Measurements from ENCODE around the gene SPATA31A5. TPM values are rescaled to one million over a fixed set of nuclear protein-coding genes. Genes with fewer than 3 reads are reported as not detected.
"Not testable (repeated sequence)": the region's sequence is repeated elsewhere in the genome, so short reads cannot be mapped to it uniquely, and the experiment has no call there.

SPATA31A5 gene
- total RNA-seq (not detected), total RNA-seq (0 reads per million in 29 experiments)
- not detected for total RNA-seq (2013)

DNA sequence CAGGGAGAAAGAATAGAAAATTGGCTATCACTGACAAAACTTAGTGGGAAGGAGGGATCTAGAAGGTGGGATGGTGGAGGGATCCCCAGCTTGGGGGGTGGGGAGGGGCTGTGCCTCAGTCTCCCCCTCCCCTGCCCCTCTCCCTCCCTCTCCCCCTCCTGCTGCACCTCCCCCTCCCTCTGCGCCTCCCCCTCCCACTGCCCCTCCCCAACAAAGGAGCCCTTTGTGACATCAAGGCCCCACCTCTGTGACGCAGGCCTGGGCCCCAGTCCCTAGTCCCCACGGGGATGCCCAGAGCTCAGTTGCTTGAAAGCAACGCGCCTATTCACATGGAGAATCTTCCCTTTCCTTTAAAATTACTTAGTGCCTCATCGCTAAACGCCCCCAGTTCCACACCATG is at the start of gene SPATA31A5:
Gene SPATA31A5 (plus strand): TSS at position 301 of the 400 bp plus-strand sequence. CDS start 29 bp downstream, at position 330.
- H3K27ac ChIP-seq (ENCODE audit: low read length); H3K4me1 Mint-ChIP-seq; H3K36me3 ChIP-seq (ENCODE audit: control insufficient read depth in 2 of 2, extremely low read depth in 1 of 2, insufficient read depth in 1 of 2, low read length in 1 of 2); H3K4me1 ChIP-seq (ENCODE audit: control insufficient read depth in 1 of 2, extremely low read depth in 1 of 2, insufficient read depth in 2 of 2, low read length in 2 of 2); H3K4me3 Mint-ChIP-seq; H3K27me3 ChIP-seq (replicated peaks in 1 of 2; ENCODE audit: control insufficient read depth in 2 of 2, extremely low read depth in 1 of 2, insufficient read depth in 2 of 2, low read length in 1 of 2); POLR2A ChIA-PET; H3K36me3 Mint-ChIP-seq; DNase-seq; H3K4me3 ChIP-seq (ENCODE audit: control insufficient read depth in 1 of 2, extremely low read depth in 1 of 2, low read length in 1 of 2); H3K27ac Mint-ChIP-seq; H3K9me3 Mint-ChIP-seq; H3K9me3 ChIP-seq; ATAC-seq (replicated peaks in 1 of 4); CTCF ChIA-PET; H3K27me3 Mint-ChIP-seq: not testable (repeated sequence)
- WGBS (ENCODE audit: insufficient coverage): no CpG with 5 or more reads among the region's 7 CpGs

DNA sequence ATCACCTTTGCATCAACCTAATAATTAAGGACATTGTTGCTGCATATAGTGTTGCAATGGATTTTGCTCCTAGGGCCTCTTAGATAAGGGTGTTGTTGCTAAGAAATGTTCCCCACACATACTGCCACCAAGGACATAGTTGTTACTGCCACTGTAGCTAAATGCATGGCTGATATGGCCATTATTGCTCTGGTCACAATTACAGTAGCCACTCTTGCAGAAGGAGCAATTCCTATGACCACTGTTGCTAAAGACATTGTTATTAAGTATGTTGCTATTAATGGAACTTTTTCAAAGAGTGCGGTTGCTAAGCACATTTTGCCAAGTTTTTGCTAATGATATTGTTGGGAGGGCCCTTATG is 48.8 kb downstream of the SPATA31A5 start:
- POLR2A ChIA-PET; H3K4me3 Mint-ChIP-seq; H3K27me3 ChIP-seq (replicated peaks in 1 of 2; ENCODE audit: control insufficient read depth in 2 of 2, extremely low read depth in 1 of 2, insufficient read depth in 2 of 2, low read length in 1 of 2); H3K9me3 Mint-ChIP-seq; H3K36me3 Mint-ChIP-seq; H3K4me1 ChIP-seq (ENCODE audit: control insufficient read depth in 1 of 2, extremely low read depth in 1 of 2, insufficient read depth in 2 of 2, low read length in 2 of 2); H3K27me3 Mint-ChIP-seq; CTCF ChIA-PET; H3K27ac ChIP-seq (ENCODE audit: low read length); H3K9me3 ChIP-seq; H3K4me3 ChIP-seq (ENCODE audit: control insufficient read depth in 1 of 2, extremely low read depth in 1 of 2, low read length in 1 of 2); H3K27ac Mint-ChIP-seq; H3K36me3 ChIP-seq (ENCODE audit: control insufficient read depth in 2 of 2, extremely low read depth in 1 of 2, insufficient read depth in 1 of 2, low read length in 1 of 2); ATAC-seq (replicated peaks in 1 of 4); DNase-seq; H3K4me1 Mint-ChIP-seq: not testable (repeated sequence)
- WGBS (ENCODE audit: insufficient coverage): no CpG with 5 or more reads among the region's 1 CpG

DNA sequence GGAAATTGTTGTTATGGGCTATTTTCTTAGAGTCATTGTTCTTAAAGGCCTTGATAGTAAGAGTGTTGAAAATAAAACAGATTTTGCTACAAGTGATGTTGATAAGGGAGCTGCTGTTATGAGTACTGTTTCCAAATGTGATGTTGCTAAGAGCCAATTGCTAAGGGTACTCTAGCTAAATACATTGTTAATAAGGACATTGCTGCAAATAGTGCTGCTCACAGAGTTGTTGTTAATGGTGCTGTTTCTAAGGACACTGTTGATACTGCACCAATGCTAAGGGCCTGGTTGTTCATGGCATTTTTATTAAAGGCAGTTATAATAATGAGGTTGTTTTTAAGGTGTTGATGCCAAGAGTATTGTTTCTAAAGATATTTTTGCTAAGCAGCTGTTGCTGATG is 52.2 kb downstream of the SPATA31A5 start:
- H3K9me3 ChIP-seq; CTCF ChIA-PET; H3K36me3 ChIP-seq (ENCODE audit: control insufficient read depth in 2 of 2, extremely low read depth in 1 of 2, insufficient read depth in 1 of 2, low read length in 1 of 2); H3K27ac ChIP-seq (ENCODE audit: low read length); POLR2A ChIA-PET; H3K36me3 Mint-ChIP-seq; H3K4me1 Mint-ChIP-seq; H3K4me3 Mint-ChIP-seq; H3K27me3 ChIP-seq (replicated peaks in 1 of 2; ENCODE audit: control insufficient read depth in 2 of 2, extremely low read depth in 1 of 2, insufficient read depth in 2 of 2, low read length in 1 of 2); H3K4me1 ChIP-seq (ENCODE audit: control insufficient read depth in 1 of 2, extremely low read depth in 1 of 2, insufficient read depth in 2 of 2, low read length in 2 of 2); H3K4me3 ChIP-seq (ENCODE audit: control insufficient read depth in 1 of 2, extremely low read depth in 1 of 2, low read length in 1 of 2); ATAC-seq (replicated peaks in 1 of 4); DNase-seq; H3K27me3 Mint-ChIP-seq; H3K9me3 Mint-ChIP-seq; H3K27ac Mint-ChIP-seq: not testable (repeated sequence)
